Measurements from ENCODE around the gene PRR36. TPM values are rescaled to one million over a fixed set of nuclear protein-coding genes. Genes with fewer than 3 reads are reported as not detected.
A peak's percentile ranks its signal among the peaks of the same experiment; 100 is the strongest.

Gene PRR36
- total RNA-seq, 2 donors from 2014 or later, result 0.37 to 0.63 TPM

DNA sequence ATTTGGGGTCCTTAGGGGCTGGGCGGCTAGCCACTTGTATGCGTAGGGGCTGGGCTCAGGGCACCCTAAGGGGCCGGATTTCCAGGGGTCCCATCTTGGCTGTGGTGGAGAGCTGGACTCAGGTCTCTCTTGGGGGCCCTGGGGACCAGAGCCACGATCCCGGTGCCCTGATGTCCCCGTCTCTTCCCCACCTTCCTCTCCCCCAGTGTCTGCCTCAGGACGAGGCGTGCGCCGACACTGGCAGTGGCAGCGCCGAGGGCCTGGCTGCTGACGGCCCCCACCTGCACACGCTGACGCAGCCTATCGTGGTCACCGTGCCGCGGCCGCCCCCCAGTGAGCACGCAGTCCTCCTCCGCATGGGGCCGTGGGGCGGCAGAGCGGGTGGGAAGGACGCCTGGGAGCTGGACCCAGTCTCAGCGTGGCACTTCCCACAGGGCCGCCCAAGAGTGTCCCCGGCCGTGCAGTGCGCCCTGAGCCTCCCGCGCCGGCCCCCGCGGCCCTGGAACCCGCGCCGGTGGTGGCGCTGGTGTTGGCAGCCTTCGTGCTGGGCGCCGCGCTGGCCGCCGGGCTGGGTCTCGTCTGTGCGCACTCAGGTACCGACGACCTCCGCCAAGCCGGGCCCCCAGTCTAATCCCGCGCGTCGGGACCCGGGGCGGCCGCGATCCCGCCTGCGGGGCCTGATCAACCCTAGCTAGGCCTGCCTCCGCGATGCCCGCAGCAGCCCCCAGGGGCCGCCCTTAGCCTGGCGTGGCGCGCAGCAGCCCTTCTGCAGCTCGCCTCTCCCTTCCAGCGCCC, 43.3 kb upstream of the PRR36 start:
- H3K4me3 Mint-ChIP-seq, result peak overlapping the region; percentile 86
- peak; percentile 21 for ATAC-seq
- no peak overlapping the region for H3K27ac Mint-ChIP-seq
- DNase-seq, result peak; percentile 46 to 61 (median 50)
- peaks cover 6% of the 10 kb centered on the region for H3K36me3 Mint-ChIP-seq (ENCODE audit: low read depth)
- no peaks in the 10 kb centered on the region for H3K9me3 ChIP-seq (ENCODE audit: control insufficient read depth, low read length, poor library complexity, severe bottlenecking)
- H3K27me3 Mint-ChIP-seq, result peaks cover 10% of the 10 kb centered on the region
- H3K4me1 Mint-ChIP-seq, result peaks cover 27% of the 10 kb centered on the region

GRCh38 chr19:7916955-7917266, 42.7 kb upstream of the PRR36 start:
- H3K9me3 ChIP-seq (ENCODE audit: control insufficient read depth, low read length, poor library complexity, severe bottlenecking), result no peaks in the 10 kb centered on the region
- no peak for DNase-seq
- Mint-ChIP-seq H3K4me3 (peak overlapping the region; percentile 86), H3K4me1 (peaks cover 24% of the 10 kb centered on the region), H3K27ac (no peak overlapping the region), H3K36me3 (ENCODE audit: low read depth) (peaks cover 8% of the 10 kb centered on the region), H3K27me3 (peaks cover 10% of the 10 kb centered on the region)
- no peak for ATAC-seq

DNA sequence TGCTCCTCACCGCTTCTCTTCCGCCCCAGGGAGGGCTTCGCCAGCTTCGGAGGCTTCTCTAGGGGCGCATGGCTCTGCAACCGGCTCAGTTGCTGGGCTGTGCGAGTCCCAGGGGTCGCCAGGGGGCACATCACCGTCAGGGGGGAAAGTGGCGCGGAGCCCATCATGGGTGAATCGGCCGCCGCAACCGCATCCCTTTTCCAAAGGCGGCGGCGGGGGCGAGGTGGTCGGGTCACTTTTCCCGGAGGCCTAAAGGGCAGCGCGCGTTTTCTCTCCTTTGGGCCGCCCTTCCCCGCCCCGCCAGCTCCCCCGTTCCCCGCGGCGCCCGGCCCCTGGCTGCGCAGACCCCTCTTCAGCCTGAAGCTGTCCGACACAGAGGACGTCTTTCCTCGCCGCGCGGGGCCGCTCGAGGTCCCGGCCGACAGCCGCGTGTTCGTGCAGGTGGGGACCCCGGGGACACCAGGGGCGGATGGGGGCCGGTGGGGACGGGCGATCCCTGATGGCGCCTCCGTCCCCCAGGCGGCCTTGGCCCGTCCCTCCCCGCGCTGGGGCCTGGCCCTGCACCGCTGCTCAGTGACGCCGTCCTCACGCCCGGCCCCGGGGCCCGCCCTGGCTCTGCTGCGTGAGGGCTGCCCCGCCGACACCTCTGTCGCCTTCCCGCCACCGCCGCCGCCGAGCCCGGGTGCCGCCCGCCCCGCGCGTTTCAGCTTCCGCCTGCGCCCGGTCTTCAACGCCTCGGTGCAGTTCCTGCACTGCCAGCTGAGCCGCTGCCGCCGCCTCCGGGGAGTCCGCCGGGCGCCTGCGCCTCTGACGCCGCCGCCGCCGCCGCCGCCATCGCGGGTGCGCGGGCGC, 42.1 kb upstream of the PRR36 start:
- Mint-ChIP-seq H3K27ac (peak overlapping the region; percentile 14), H3K4me3 (peak overlapping the region; percentile 86)
- ATAC-seq, result no peak

GRCh38 chr19:7915250-7916102, 41.3 kb upstream of the PRR36 start:
- Mint-ChIP-seq H3K27ac (peak overlapping the region; percentile 14), H3K4me3 (peak overlapping the region; percentile 86), H3K27me3 (peaks cover 10% of the 10 kb centered on the region), H3K4me1 (peaks cover 20% of the 10 kb centered on the region), H3K36me3 (ENCODE audit: low read depth) (peaks cover 13% of the 10 kb centered on the region)
- ATAC-seq, result no peak
- DNase-seq, result no peak
- H3K9me3 ChIP-seq (ENCODE audit: control insufficient read depth, low read length, poor library complexity, severe bottlenecking), result no peaks in the 10 kb centered on the region

More for the DNA sequence above, 42.1 kb upstream of the PRR36 start:
- peaks cover 11% of the 10 kb centered on the region for H3K36me3 Mint-ChIP-seq (ENCODE audit: low read depth)
- peaks cover 22% of the 10 kb centered on the region for H3K4me1 Mint-ChIP-seq
- peak; percentile 46 to 57 (median 54) for DNase-seq
- peaks cover 10% of the 10 kb centered on the region for H3K27me3 Mint-ChIP-seq
- no peaks in the 10 kb centered on the region for H3K9me3 ChIP-seq (ENCODE audit: control insufficient read depth, low read length, poor library complexity, severe bottlenecking)

DNA sequence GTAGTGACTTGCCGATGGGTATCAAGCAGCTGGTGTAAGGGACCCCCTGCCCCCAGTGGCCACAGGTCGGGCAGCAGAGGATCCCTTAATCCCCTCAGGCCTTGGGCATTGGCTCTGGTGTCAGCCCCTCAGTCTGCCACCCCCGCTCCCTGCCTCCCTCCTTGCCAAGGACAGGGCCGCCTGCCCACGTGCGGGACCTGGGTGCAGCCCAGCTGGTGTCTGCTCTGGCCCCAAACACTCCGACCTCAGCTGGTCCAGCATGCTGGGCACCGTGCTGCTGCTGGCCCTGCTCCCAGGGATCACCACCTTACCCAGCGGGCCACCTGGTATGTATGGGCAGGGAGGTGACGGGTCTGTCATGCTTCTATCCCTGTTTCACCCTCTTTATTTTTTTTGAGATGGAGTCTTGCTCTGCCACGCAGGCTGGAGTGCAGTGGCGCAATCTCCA, 40.4 kb upstream of the PRR36 start, which contains the start of gene TGFBR3L:
Gene TGFBR3L (plus strand): TSS at position 233 of the 448 bp plus-strand sequence.
- Mint-ChIP-seq H3K4me3 (peak within 1 kb of the TSS; percentile 86), H3K27me3 (peaks cover 6% of the 10 kb centered on the region), H3K27ac (no peak within 1 kb of the TSS), H3K36me3 (ENCODE audit: low read depth) (peaks cover 11% of the 10 kb centered on the region), H3K4me1 (peaks cover 15% of the 10 kb centered on the region)
- no peaks in the 10 kb centered on the region for H3K9me3 ChIP-seq (ENCODE audit: control insufficient read depth, low read length, poor library complexity, severe bottlenecking)
- ATAC-seq (no peak), DNase-seq (no peak)

- peaks cover 11% of the 10 kb centered on the region for H3K36me3 Mint-ChIP-seq (ENCODE audit: low read depth)
- H3K27me3 Mint-ChIP-seq, result peaks cover 6% of the 10 kb centered on the region
- H3K9me3 ChIP-seq (ENCODE audit: control insufficient read depth, low read length, poor library complexity, severe bottlenecking), result no peaks in the 10 kb centered on the region
- H3K4me3 Mint-ChIP-seq, result no peak overlapping the region
- H3K4me1 Mint-ChIP-seq, result peaks cover 14% of the 10 kb centered on the region
- no peak overlapping the region for H3K27ac Mint-ChIP-seq
- no peak for ATAC-seq
- no peak for DNase-seq
Observed at GRCh38 chr19:7914099-7914498, 39.9 kb upstream of the PRR36 start.

DNA sequence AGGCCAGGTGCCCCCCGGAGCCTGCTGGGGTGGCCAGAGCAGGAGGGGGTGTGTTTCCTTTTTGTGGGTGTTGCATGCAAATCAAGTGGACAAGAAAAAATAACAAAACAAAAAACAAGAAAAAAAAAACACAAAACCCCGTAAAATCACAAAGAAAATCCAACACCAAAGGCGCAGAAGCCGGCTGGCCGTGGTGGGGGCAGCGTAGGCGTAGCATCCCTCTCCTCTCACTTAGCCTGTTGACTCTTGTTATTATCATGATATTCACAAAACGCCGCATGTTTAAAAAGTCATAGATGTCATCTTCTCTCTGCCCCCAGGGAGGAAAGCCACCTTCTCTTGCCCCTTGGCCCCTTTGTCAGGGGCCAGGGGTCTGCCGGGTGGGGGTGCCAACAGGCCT, 39.5 kb upstream of the PRR36 start:
- peaks cover 6% of the 10 kb centered on the region for H3K27me3 Mint-ChIP-seq
- ATAC-seq (no peak), DNase-seq (no peak)
- no peaks in the 10 kb centered on the region for H3K9me3 ChIP-seq (ENCODE audit: control insufficient read depth, low read length, poor library complexity, severe bottlenecking)
- H3K36me3 Mint-ChIP-seq (ENCODE audit: low read depth), result peaks cover 11% of the 10 kb centered on the region
- no peak overlapping the region for H3K4me3 Mint-ChIP-seq
- no peak overlapping the region for H3K27ac Mint-ChIP-seq
- H3K4me1 Mint-ChIP-seq, result peaks cover 14% of the 10 kb centered on the region

DNA sequence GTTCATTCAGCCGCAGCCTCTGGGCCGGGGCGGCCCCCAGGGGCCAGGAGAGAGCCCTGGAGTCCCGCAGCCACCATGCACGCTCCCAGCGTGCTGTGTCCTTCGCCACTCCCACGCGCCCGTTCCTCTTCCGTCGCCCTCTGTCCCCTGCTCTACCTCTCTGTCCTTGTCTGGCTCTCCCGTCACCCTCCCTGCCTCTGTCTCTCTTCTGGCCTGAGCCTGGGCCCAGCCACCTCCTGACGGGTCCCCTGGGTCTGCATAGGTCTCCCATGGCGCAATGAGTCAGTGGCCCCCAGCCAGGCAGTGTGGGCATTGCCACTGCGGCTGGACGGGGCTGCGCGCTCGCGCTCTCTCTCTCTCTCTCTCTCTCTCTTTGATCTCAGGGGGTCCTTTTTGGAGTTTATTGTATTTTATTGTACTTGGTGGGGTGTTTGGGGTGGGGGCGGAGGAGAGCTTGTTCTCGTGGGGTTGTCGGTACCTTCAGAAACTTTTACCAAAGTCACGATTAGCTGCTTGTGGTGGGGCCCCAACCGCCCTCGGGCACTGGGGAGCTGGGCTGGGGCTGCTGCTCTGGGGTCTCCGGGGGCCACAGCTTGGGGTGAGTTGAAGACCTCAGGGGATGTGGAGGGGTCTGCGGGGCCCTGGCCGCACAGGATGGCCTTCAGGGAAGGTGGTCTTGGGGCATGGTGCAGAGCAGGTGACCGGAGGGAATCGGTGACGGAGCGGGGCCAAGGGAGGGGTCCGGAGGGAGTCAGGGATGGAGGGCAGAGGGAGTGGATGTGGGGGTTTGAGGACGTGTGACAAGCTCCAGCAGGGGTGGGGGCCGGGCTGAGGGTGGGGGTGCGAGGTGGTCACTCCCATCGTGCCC, 38.7 kb upstream of the PRR36 start:
- no peaks in the 10 kb centered on the region for H3K9me3 ChIP-seq (ENCODE audit: control insufficient read depth, low read length, poor library complexity, severe bottlenecking)
- Mint-ChIP-seq H3K36me3 (ENCODE audit: low read depth) (peaks cover 11% of the 10 kb centered on the region), H3K4me1 (peaks cover 11% of the 10 kb centered on the region), H3K27me3 (peaks cover 6% of the 10 kb centered on the region), H3K4me3 (peak overlapping the region; percentile 59), H3K27ac (no peak overlapping the region)
- DNase-seq (no peak), ATAC-seq (no peak)

GRCh38 chr19:7912144-7912696, 38.0 kb upstream of the PRR36 start:
- Mint-ChIP-seq H3K27ac (no peak overlapping the region), H3K4me1 (peaks cover 13% of the 10 kb centered on the region), H3K27me3 (peaks cover 6% of the 10 kb centered on the region), H3K36me3 (ENCODE audit: low read depth) (peaks cover 11% of the 10 kb centered on the region), H3K4me3 (no peak overlapping the region)
- H3K9me3 ChIP-seq (ENCODE audit: control insufficient read depth, low read length, poor library complexity, severe bottlenecking), result no peaks in the 10 kb centered on the region
- ATAC-seq (no peak), DNase-seq (no peak)

DNA sequence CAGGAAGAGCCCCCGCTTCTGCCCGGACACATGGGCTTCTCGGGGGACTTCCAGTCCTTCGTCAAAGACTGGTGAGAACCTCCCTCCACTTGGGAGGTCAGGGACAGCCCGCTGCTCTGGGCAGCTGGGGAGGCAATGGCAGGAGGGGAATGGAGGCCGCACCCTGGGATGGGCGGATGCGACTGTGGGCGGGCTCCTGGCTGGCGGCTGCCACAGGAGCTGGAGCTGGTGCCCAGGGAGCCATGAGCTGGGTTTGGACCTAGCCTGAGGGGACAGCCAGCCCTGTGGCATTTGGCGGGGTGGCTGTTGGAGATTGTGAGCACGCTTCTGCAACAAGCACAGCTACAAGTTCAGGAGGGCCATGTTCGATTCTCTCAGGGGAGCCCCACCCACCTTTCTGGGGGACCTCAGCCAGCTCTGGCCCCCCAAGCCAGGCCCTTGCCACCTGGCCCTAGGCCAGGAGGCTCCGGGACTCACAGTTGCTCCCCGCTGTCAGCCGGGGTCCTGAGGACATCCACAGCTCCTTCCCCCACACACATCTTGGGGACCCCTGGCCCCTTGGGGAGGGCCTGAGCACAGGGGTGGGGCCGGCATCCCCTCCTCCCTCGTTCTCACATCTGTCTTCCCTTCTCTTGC, 37.4 kb upstream of the PRR36 start:
- Mint-ChIP-seq H3K4me1 (peaks cover 13% of the 10 kb centered on the region), H3K27ac (no peak overlapping the region), H3K27me3 (peaks cover 6% of the 10 kb centered on the region), H3K36me3 (ENCODE audit: low read depth) (peaks cover 11% of the 10 kb centered on the region), H3K4me3 (no peak overlapping the region)
- no peak for ATAC-seq
- H3K9me3 ChIP-seq (ENCODE audit: control insufficient read depth, low read length, poor library complexity, severe bottlenecking), result no peaks in the 10 kb centered on the region
- no peak for DNase-seq

GRCh38 chr19:7910321-7911161, 36.4 kb upstream of the PRR36 start:
- H3K9me3 ChIP-seq (ENCODE audit: control insufficient read depth, low read length, poor library complexity, severe bottlenecking), result no peaks in the 10 kb centered on the region
- peaks cover 15% of the 10 kb centered on the region for H3K4me1 Mint-ChIP-seq
- ATAC-seq (no peak), DNase-seq (no peak)
- H3K36me3 Mint-ChIP-seq (ENCODE audit: low read depth), result peaks cover 11% of the 10 kb centered on the region
- no peak overlapping the region for H3K27ac Mint-ChIP-seq
- H3K4me3 Mint-ChIP-seq, result no peak overlapping the region
- H3K27me3 Mint-ChIP-seq, result peaks cover 4% of the 10 kb centered on the region
